ENCODE measurements around the gene FLCN.
"Not testable (repeated sequence)": the region's sequence is repeated elsewhere in the genome, so short reads cannot be mapped to it uniquely, and the experiment has no call there.

FLCN gene

GRCh38 chr17:17269926-17270773 is 33.2 kb upstream of the FLCN start:
- no peak overlapping the region for H3K4me3 ChIP-seq (ENCODE audit: low read depth, low read length)
- TF ChIP-seq POLR2A (IDR thresholded peaks at IDR 0.05; ENCODE audit: extremely low read depth, insufficient read length), result no peak
- TF ChIP-seq CTCF (IDR thresholded peaks at IDR 0.05; ENCODE audit: low read depth, low read length), result peak; percentile 45
- DNase-seq (ENCODE audit: low read depth), result peak; percentile 38

GRCh38 chr17:17264430-17264829 is 27.5 kb upstream of the FLCN start:
- no peak overlapping the region for H3K4me3 ChIP-seq (ENCODE audit: low read depth, low read length)
- TF ChIP-seq MAX (IDR thresholded peaks at IDR 0.05; ENCODE audit: low read depth, low read length) (no peak), POLR2A (IDR thresholded peaks at IDR 0.05; ENCODE audit: extremely low read depth, insufficient read length) (no peak), MYC (IDR thresholded peaks at IDR 0.05; ENCODE audit: low read depth, low read length) (no peak), CTCF (IDR thresholded peaks at IDR 0.05; ENCODE audit: low read depth, low read length) (no peak)
- DNase-seq (ENCODE audit: low read depth), result no peak

- no peak overlapping the region for H3K4me3 ChIP-seq (ENCODE audit: low read depth, low read length)
- TF ChIP-seq MYC (IDR thresholded peaks at IDR 0.05; ENCODE audit: low read depth, low read length) (no peak), CTCF (IDR thresholded peaks at IDR 0.05; ENCODE audit: low read depth, low read length) (no peak), POLR2A (IDR thresholded peaks at IDR 0.05; ENCODE audit: extremely low read depth, insufficient read length) (no peak), MAX (IDR thresholded peaks at IDR 0.05; ENCODE audit: low read depth, low read length) (no peak)
- no peak for DNase-seq (ENCODE audit: low read depth)
These were observed 22.0 kb upstream of the FLCN start for GRCh38 chr17:17258998-17259397.

- DNase-seq (ENCODE audit: low read depth), result no peak
- H3K4me3 ChIP-seq (ENCODE audit: low read depth, low read length), result no peak overlapping the region
- no peak for TF ChIP-seq MAX (IDR thresholded peaks at IDR 0.05; ENCODE audit: low read depth, low read length)
- no peak for TF ChIP-seq CTCF (IDR thresholded peaks at IDR 0.05; ENCODE audit: low read depth, low read length)
- no peak for TF ChIP-seq POLR2A (IDR thresholded peaks at IDR 0.05; ENCODE audit: extremely low read depth, insufficient read length)
- TF ChIP-seq MYC (IDR thresholded peaks at IDR 0.05; ENCODE audit: low read depth, low read length), result no peak
These were observed 21.0 kb upstream of the FLCN start for GRCh38 chr17:17258011-17258410.

- TF ChIP-seq CTCF (IDR thresholded peaks at IDR 0.05; ENCODE audit: low read depth, low read length) (no peak), MAX (IDR thresholded peaks at IDR 0.05; ENCODE audit: low read depth, low read length) (no peak), POLR2A (IDR thresholded peaks at IDR 0.05; ENCODE audit: extremely low read depth, insufficient read length) (no peak), MYC (IDR thresholded peaks at IDR 0.05; ENCODE audit: low read depth, low read length) (no peak)
- DNase-seq (ENCODE audit: low read depth), result no peak
These were observed 19.3 kb upstream of the FLCN start for GRCh38 chr17:17256316-17256715.

GRCh38 chr17:17255689-17256088 is 18.7 kb upstream of the FLCN start:
- H3K4me3 ChIP-seq (ENCODE audit: low read depth, low read length); DNase-seq (ENCODE audit: low read depth): not testable (repeated sequence)

More at GRCh38 chr17:17256316-17256715, 19.3 kb upstream of the FLCN start:
- H3K4me3 ChIP-seq (ENCODE audit: low read depth, low read length), result no peak overlapping the region

Data from NB4 (cell line).